ENCODE measurements around the gene LRRN4.
A peak's percentile ranks its signal among the peaks of the same experiment; 100 is the strongest.
"Not testable (repeated sequence)": the region's sequence is repeated elsewhere in the genome, so short reads cannot be mapped to it uniquely, and the experiment has no call there.

LRRN4 gene

GRCh38 chr20:6037082-6037481 lies 16.8 kb downstream of the LRRN4 start:
- ChIA-PET POLR2A (interaction anchor here (1.0 kb wide), 1 partner anchor 63 kb away, joined by 6 read pairs; no protein-coding TSS in a partner anchor), CTCF (interaction anchor here (1.4 kb wide), 1 partner anchor 35 kb away, joined by 3 read pairs; no protein-coding TSS in a partner anchor)
- WGBS (ENCODE audit: insufficient coverage) = no CpG with 5 or more reads among the region's 1 CpG
- Histone ChIP-seq H3K4me3 (ENCODE audit: control insufficient read depth in 1 of 7, extremely low read depth in 1 of 7, insufficient read depth in 4 of 7, low read depth in 2 of 7, low read length in 6 of 7) (no peak overlapping the region), H3K4me1 (ENCODE audit: control extremely low read depth in 1 of 4, control insufficient read depth in 4 of 4, insufficient read depth in 4 of 4, low read length in 3 of 4) (peaks cover 9 to 18% (median 15%) of the 10 kb centered on the region in 4 experiments), H3K36me3 (ENCODE audit: control insufficient read depth in 4 of 4, insufficient read depth in 4 of 4, low read length in 3 of 4) (peaks cover 14 to 71% (median 37%) of the 10 kb centered on the region in 4 experiments), H3K9me3 (ENCODE audit: control extremely low read depth in 1 of 5, control insufficient read depth in 4 of 5, insufficient read depth in 2 of 5, low read depth in 1 of 5, low read length in 4 of 5) (peaks cover 0 to 6% (median 0%) of the 10 kb centered on the region in 5 experiments), H3K27ac (ENCODE audit: insufficient read depth in 1 of 2, low read depth in 1 of 2, low read length in 2 of 2, poor library complexity in 1 of 2, severe bottlenecking in 2 of 2) (no peak overlapping the region), H3K27me3 (replicated peaks in 2 of 5; ENCODE audit: control insufficient read depth in 4 of 5, insufficient read depth in 5 of 5, low read length in 4 of 5) (no peaks in the 10 kb centered on the region)
- no peak for DNase-seq

- H3K4me1 ChIP-seq (ENCODE audit: control extremely low read depth in 1 of 4, control insufficient read depth in 4 of 4, insufficient read depth in 4 of 4, low read length in 3 of 4) = peaks cover 9 to 18% (median 15%) of the 10 kb centered on the region in 4 experiments
- WGBS (ENCODE audit: insufficient coverage) = 94% methylated on average over 3 of the region's 4 CpGs
- peaks cover 14 to 67% (median 33%) of the 10 kb centered on the region in 4 experiments for H3K36me3 ChIP-seq (ENCODE audit: control insufficient read depth in 4 of 4, insufficient read depth in 4 of 4, low read length in 3 of 4)
- ChIA-PET CTCF (interaction anchor here (2.5 kb wide), 1 partner anchor 12 kb away, joined by 9 read pairs; no protein-coding TSS in a partner anchor), POLR2A (interaction anchor here (0.8 to 1.0 kb wide), 2 partner anchors 44 to 63 kb away, joined by 3 to 6 read pairs; no protein-coding TSS in a partner anchor)
- H3K4me3 ChIP-seq (ENCODE audit: control insufficient read depth in 1 of 7, extremely low read depth in 1 of 7, insufficient read depth in 4 of 7, low read depth in 2 of 7, low read length in 6 of 7) = no peak overlapping the region
- no peak for DNase-seq
- no peak overlapping the region for H3K27ac ChIP-seq (ENCODE audit: insufficient read depth in 1 of 2, low read depth in 1 of 2, low read length in 2 of 2, poor library complexity in 1 of 2, severe bottlenecking in 2 of 2)
- H3K27me3 ChIP-seq (replicated peaks in 2 of 5; ENCODE audit: control insufficient read depth in 4 of 5, insufficient read depth in 5 of 5, low read length in 4 of 5) = no peaks in the 10 kb centered on the region
- peaks cover 0 to 6% (median 0%) of the 10 kb centered on the region in 5 experiments for H3K9me3 ChIP-seq (ENCODE audit: control extremely low read depth in 1 of 5, control insufficient read depth in 4 of 5, insufficient read depth in 2 of 5, low read depth in 1 of 5, low read length in 4 of 5)
These were observed 17.6 kb downstream of the LRRN4 start for GRCh38 chr20:6036213-6036612.

- Histone ChIP-seq H3K36me3 (ENCODE audit: control insufficient read depth in 4 of 4, insufficient read depth in 4 of 4, low read length in 3 of 4) (peaks cover 13 to 54% (median 24%) of the 10 kb centered on the region in 4 experiments), H3K9me3 (ENCODE audit: control extremely low read depth in 1 of 5, control insufficient read depth in 4 of 5, insufficient read depth in 2 of 5, low read depth in 1 of 5, low read length in 4 of 5) (no peaks in the 10 kb centered on the region), H3K27me3 (replicated peaks in 2 of 5; ENCODE audit: control insufficient read depth in 4 of 5, insufficient read depth in 5 of 5, low read length in 4 of 5) (no peaks in the 10 kb centered on the region), H3K27ac (ENCODE audit: insufficient read depth in 1 of 2, low read depth in 1 of 2, low read length in 2 of 2, poor library complexity in 1 of 2, severe bottlenecking in 2 of 2) (peak overlapping the region in 1 of 2 experiments; percentile 57), H3K4me3 (ENCODE audit: control insufficient read depth in 1 of 7, extremely low read depth in 1 of 7, insufficient read depth in 4 of 7, low read depth in 2 of 7, low read length in 6 of 7) (no peak overlapping the region), H3K4me1 (ENCODE audit: control extremely low read depth in 1 of 4, control insufficient read depth in 4 of 4, insufficient read depth in 4 of 4, low read length in 3 of 4) (peaks cover 9 to 18% (median 15%) of the 10 kb centered on the region in 4 experiments)
- POLR2A ChIA-PET = no interaction called here
- 0% methylated on average over 2 of the region's 2 CpGs for WGBS (ENCODE audit: insufficient coverage)
- CTCF ChIA-PET = interaction anchor here (1.4 to 2.5 kb wide), 5 partner anchors 10 to 43 kb away, joined by 3 to 9 read pairs (median 4); no protein-coding TSS in a partner anchor
- peak; percentile 4 to 76 (median 44) for DNase-seq
These were observed 19.5 kb downstream of the LRRN4 start for GRCh38 chr20:6034134-6034969.

- H3K4me1 ChIP-seq (ENCODE audit: control extremely low read depth in 1 of 4, control insufficient read depth in 4 of 4, insufficient read depth in 4 of 4, low read length in 3 of 4) = peaks cover 9 to 25% (median 19%) of the 10 kb centered on the region in 4 experiments
- H3K27me3 ChIP-seq (replicated peaks in 2 of 5; ENCODE audit: control insufficient read depth in 4 of 5, insufficient read depth in 5 of 5, low read length in 4 of 5); DNase-seq; CTCF ChIA-PET; H3K27ac ChIP-seq (ENCODE audit: insufficient read depth in 1 of 2, low read depth in 1 of 2, low read length in 2 of 2, poor library complexity in 1 of 2, severe bottlenecking in 2 of 2); H3K9me3 ChIP-seq (ENCODE audit: control extremely low read depth in 1 of 5, control insufficient read depth in 4 of 5, insufficient read depth in 2 of 5, low read depth in 1 of 5, low read length in 4 of 5); H3K4me3 ChIP-seq (ENCODE audit: control insufficient read depth in 1 of 7, extremely low read depth in 1 of 7, insufficient read depth in 4 of 7, low read depth in 2 of 7, low read length in 6 of 7); POLR2A ChIA-PET: not testable (repeated sequence)
- WGBS (ENCODE audit: insufficient coverage) = 100% methylated on average over 4 of the region's 8 CpGs
- peaks cover 9 to 46% (median 18%) of the 10 kb centered on the region in 4 experiments for H3K36me3 ChIP-seq (ENCODE audit: control insufficient read depth in 4 of 4, insufficient read depth in 4 of 4, low read length in 3 of 4)
These were observed 21.0 kb downstream of the LRRN4 start for GRCh38 chr20:6032907-6033306.

- H3K36me3 ChIP-seq (ENCODE audit: control insufficient read depth in 4 of 4, insufficient read depth in 4 of 4, low read length in 3 of 4) = peaks cover 2 to 42% (median 17%) of the 10 kb centered on the region in 4 experiments
These were observed 23.3 kb downstream of the LRRN4 start for GRCh38 chr20:6030453-6031080.

GRCh38 chr20:6029538-6029937 lies 24.3 kb downstream of the LRRN4 start:
- Histone ChIP-seq H3K9me3 (ENCODE audit: control extremely low read depth in 1 of 5, control insufficient read depth in 4 of 5, insufficient read depth in 2 of 5, low read depth in 1 of 5, low read length in 4 of 5) (peaks cover 0 to 18% (median 8%) of the 10 kb centered on the region in 5 experiments), H3K36me3 (ENCODE audit: control insufficient read depth in 4 of 4, insufficient read depth in 4 of 4, low read length in 3 of 4) (peaks cover 7 to 46% (median 24%) of the 10 kb centered on the region in 4 experiments), H3K27ac (ENCODE audit: insufficient read depth in 1 of 2, low read depth in 1 of 2, low read length in 2 of 2, poor library complexity in 1 of 2, severe bottlenecking in 2 of 2) (no peak overlapping the region), H3K4me3 (ENCODE audit: control insufficient read depth in 1 of 7, extremely low read depth in 1 of 7, insufficient read depth in 4 of 7, low read depth in 2 of 7, low read length in 6 of 7) (no peak overlapping the region), H3K4me1 (ENCODE audit: control extremely low read depth in 1 of 4, control insufficient read depth in 4 of 4, insufficient read depth in 4 of 4, low read length in 3 of 4) (peaks cover 7 to 23% (median 16%) of the 10 kb centered on the region in 4 experiments), H3K27me3 (replicated peaks in 2 of 5; ENCODE audit: control insufficient read depth in 4 of 5, insufficient read depth in 5 of 5, low read length in 4 of 5) (no peaks in the 10 kb centered on the region)
- DNase-seq = no peak
- CTCF ChIA-PET = no interaction called here
- WGBS (ENCODE audit: insufficient coverage) = 100% methylated on average over 4 of the region's 6 CpGs
- POLR2A ChIA-PET = interaction anchor here (0.6 kb wide), 1 partner anchor 78 kb away, joined by 3 read pairs; no protein-coding TSS in a partner anchor

More at GRCh38 chr20:6030453-6031080, 23.3 kb downstream of the LRRN4 start:
- POLR2A ChIA-PET = no interaction called here
- peaks cover 0 to 8% (median 0%) of the 10 kb centered on the region in 5 experiments for H3K9me3 ChIP-seq (ENCODE audit: control extremely low read depth in 1 of 5, control insufficient read depth in 4 of 5, insufficient read depth in 2 of 5, low read depth in 1 of 5, low read length in 4 of 5)
- H3K27me3 ChIP-seq (replicated peaks in 2 of 5; ENCODE audit: control insufficient read depth in 4 of 5, insufficient read depth in 5 of 5, low read length in 4 of 5) = no peaks in the 10 kb centered on the region
- no peak for DNase-seq
- H3K4me1 ChIP-seq (ENCODE audit: control extremely low read depth in 1 of 4, control insufficient read depth in 4 of 4, insufficient read depth in 4 of 4, low read length in 3 of 4) = peaks cover 9 to 27% (median 19%) of the 10 kb centered on the region in 4 experiments
- H3K4me3 ChIP-seq (ENCODE audit: control insufficient read depth in 1 of 7, extremely low read depth in 1 of 7, insufficient read depth in 4 of 7, low read depth in 2 of 7, low read length in 6 of 7) = no peak overlapping the region
- no peak overlapping the region for H3K27ac ChIP-seq (ENCODE audit: insufficient read depth in 1 of 2, low read depth in 1 of 2, low read length in 2 of 2, poor library complexity in 1 of 2, severe bottlenecking in 2 of 2)
- 100% methylated on average over 4 of the region's 6 CpGs for WGBS (ENCODE audit: insufficient coverage)
- CTCF ChIA-PET = interaction anchor here (1.0 kb wide), 1 partner anchor 23 kb away, joined by 3 read pairs; no protein-coding TSS in a partner anchor
